GM12878 (cell line): ENCODE measurements around the gene TMEM225B.

Experiments used
- CREB1 ChIP-seq: IDR thresholded peaks from 2 replicates; pipeline ENCODE4 v1.6.1; 2012; ENCODE audit warnings: low read depth, mild to moderate bottlenecking, inconsistent platforms
- DPF2 ChIP-seq: fragments of 450-650 bp; IDR thresholded peaks from 2 replicates; pipeline ENCODE4 v1.6.1; 2017; ENCODE audit warnings: mild to moderate bottlenecking
- EP300 ChIP-seq, 2 experiments: fragments of 150-350 bp in 1 of 2; IDR thresholded peaks; 2 replicates each; pipeline ENCODE4 v1.6.1; 2011 to 2012; ENCODE audit warnings: low read depth in 2 of 2, low read length in 2 of 2, borderline replicate concordance in 1 of 2, improper control_type of control experiment in 1 of 2, inconsistent platforms in 1 of 2; ENCODE audit not compliant: control insufficient read depth in 1 of 2
- FOXK2 ChIP-seq: fragments of 450-650 bp; IDR thresholded peaks from 2 replicates; pipeline ENCODE4 v1.6.1; 2017; ENCODE audit warnings: mild to moderate bottlenecking, moderate library complexity
- POLR2A ChIP-seq: IDR thresholded peaks from 2 replicates; pipeline ENCODE4 v1.6.1; 2011; ENCODE audit warnings: low read depth, mild to moderate bottlenecking, low read length
- RB1 ChIP-seq: fragments of 450-650 bp; formaldehyde crosslinking; IDR thresholded peaks from 2 replicates; pipeline ENCODE4 v1.6.1; 2017; ENCODE audit warnings: mild to moderate bottlenecking, borderline replicate concordance
- SIX5 ChIP-seq: IDR thresholded peaks from 2 replicates; pipeline ENCODE4 v1.6.1; 2011; ENCODE audit warnings: mild to moderate bottlenecking, low read depth, low read length, moderate library complexity; ENCODE audit not compliant: severe bottlenecking
- TAF1 ChIP-seq: IDR thresholded peaks from 2 replicates; pipeline ENCODE4 v1.6.1; 2011; ENCODE audit warnings: mild to moderate bottlenecking, low read depth, low read length, borderline replicate concordance
- TCF3 ChIP-seq: IDR thresholded peaks from 2 replicates; pipeline ENCODE4 v1.6.1; 2012; ENCODE audit warnings: low read depth, mild to moderate bottlenecking, low read length, borderline replicate concordance; ENCODE audit not compliant: insufficient read depth
- USF2 ChIP-seq: IDR thresholded peaks from 2 replicates; pipeline ENCODE4 v1.6.1; 2011; ENCODE audit warnings: low read depth, low read length, improper control_type of control experiment, borderline replicate concordance
- TF ChIP-seq, protein P1 (sequence below): fragments of 450-650 bp; IDR thresholded peaks from 2 replicates; pipeline ENCODE4 v1.6.1; 2017; ENCODE audit warnings: mild to moderate bottlenecking
- TF ChIP-seq, protein P2 (sequence below): fragments of 450-650 bp; IDR thresholded peaks from 2 replicates; pipeline ENCODE4 v1.6.1; 2017; ENCODE audit warnings: mild to moderate bottlenecking, low read depth, inconsistent platforms; ENCODE audit not compliant: poor library complexity, severe bottlenecking

- TF ChIP-seq TCF3 (no peak), CREB1 (no peak), FOXK2 (no peak), RB1 (no peak), POLR2A (no peak), EP300 (IDR thresholded peaks at IDR 0.05; ENCODE audit: borderline replicate concordance in 1 of 2, control insufficient read depth in 1 of 2, low read depth in 2 of 2, low read length in 2 of 2) (no peak), DPF2 (no peak), USF2 (no peak), TAF1 (no peak), SIX5 (no peak)
- TF ChIP-seq, protein P1, sequence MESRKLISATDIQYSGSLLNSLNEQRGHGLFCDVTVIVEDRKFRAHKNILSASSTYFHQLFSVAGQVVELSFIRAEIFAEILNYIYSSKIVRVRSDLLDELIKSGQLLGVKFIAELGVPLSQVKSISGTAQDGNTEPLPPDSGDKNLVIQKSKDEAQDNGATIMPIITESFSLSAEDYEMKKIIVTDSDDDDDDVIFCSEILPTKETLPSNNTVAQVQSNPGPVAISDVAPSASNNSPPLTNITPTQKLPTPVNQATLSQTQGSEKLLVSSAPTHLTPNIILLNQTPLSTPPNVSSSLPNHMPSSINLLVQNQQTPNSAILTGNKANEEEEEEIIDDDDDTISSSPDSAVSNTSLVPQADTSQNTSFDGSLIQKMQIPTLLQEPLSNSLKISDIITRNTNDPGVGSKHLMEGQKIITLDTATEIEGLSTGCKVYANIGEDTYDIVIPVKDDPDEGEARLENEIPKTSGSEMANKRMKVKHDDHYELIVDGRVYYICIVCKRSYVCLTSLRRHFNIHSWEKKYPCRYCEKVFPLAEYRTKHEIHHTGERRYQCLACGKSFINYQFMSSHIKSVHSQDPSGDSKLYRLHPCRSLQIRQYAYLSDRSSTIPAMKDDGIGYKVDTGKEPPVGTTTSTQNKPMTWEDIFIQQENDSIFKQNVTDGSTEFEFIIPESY: no peak
- TF ChIP-seq, protein P2, sequence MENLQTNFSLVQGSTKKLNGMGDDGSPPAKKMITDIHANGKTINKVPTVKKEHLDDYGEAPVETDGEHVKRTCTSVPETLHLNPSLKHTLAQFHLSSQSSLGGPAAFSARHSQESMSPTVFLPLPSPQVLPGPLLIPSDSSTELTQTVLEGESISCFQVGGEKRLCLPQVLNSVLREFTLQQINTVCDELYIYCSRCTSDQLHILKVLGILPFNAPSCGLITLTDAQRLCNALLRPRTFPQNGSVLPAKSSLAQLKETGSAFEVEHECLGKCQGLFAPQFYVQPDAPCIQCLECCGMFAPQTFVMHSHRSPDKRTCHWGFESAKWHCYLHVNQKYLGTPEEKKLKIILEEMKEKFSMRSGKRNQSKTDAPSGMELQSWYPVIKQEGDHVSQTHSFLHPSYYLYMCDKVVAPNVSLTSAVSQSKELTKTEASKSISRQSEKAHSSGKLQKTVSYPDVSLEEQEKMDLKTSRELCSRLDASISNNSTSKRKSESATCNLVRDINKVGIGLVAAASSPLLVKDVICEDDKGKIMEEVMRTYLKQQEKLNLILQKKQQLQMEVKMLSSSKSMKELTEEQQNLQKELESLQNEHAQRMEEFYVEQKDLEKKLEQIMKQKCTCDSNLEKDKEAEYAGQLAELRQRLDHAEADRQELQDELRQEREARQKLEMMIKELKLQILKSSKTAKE: no peak
Observed at GRCh38 chr7:99625321-99625720, 27.3 kb downstream of the TMEM225B start.
